GM21447 (cell line): ENCODE results near the gene PLCH2.
"Not testable (repeated sequence)": the region's sequence is repeated elsewhere in the genome, so short reads cannot be mapped to it uniquely, and the experiment has no call there.

Experiments
- ATAC-seq: cut with Tn5 transposase; IDR thresholded peaks from one replicate; pipeline ENCODE4 v1.9.1; 2021; ENCODE audit not compliant: unreplicated experiment

Gene PLCH2

GRCh38 chr1:2476061-2476999 is at the start of gene PLCH2:
TSS of gene PLCH2 (plus strand) at chr1:2476289. CDS start at chr1:2476589, 300 bp downstream.
- ATAC-seq, result no peak

GRCh38 chr1:2426540-2426939 is 49.5 kb upstream of the PLCH2 start:
- ATAC-seq, result no peak

GRCh38 chr1:2427051-2427450 is 49.0 kb upstream of the PLCH2 start:
- no peak for ATAC-seq

- no peak for ATAC-seq
These were observed 48.1 kb upstream of the PLCH2 start for GRCh38 chr1:2427976-2428375.

GRCh38 chr1:2428490-2428889 is 47.6 kb upstream of the PLCH2 start:
- ATAC-seq, result no peak

- ATAC-seq, result no peak
These were observed 46.1 kb upstream of the PLCH2 start for GRCh38 chr1:2429780-2430591.

GRCh38 chr1:2430592-2430973 is 45.5 kb upstream of the PLCH2 start:
- ATAC-seq, result no peak

GRCh38 chr1:2431103-2431502 is 45.0 kb upstream of the PLCH2 start:
- no peak for ATAC-seq

- ATAC-seq, result no peak
These were observed 44.6 kb upstream of the PLCH2 start for GRCh38 chr1:2431518-2431917.

- no peak for ATAC-seq
These were observed 43.6 kb upstream of the PLCH2 start for GRCh38 chr1:2432441-2432844.

GRCh38 chr1:2433196-2433595 is 42.9 kb upstream of the PLCH2 start:
- no peak for ATAC-seq

- no peak for ATAC-seq
These were observed 42.0 kb upstream of the PLCH2 start for GRCh38 chr1:2433936-2434655.

- ATAC-seq, result no peak
These were observed 41.0 kb upstream of the PLCH2 start for GRCh38 chr1:2435091-2435490.

- no peak for ATAC-seq
These were observed 40.2 kb upstream of the PLCH2 start for GRCh38 chr1:2435746-2436355.

GRCh38 chr1:2436876-2437275 is 39.2 kb upstream of the PLCH2 start:
- ATAC-seq, result no peak

GRCh38 chr1:2437617-2438016 is 38.5 kb upstream of the PLCH2 start:
- ATAC-seq, result no peak

GRCh38 chr1:2438038-2438437 is 38.1 kb upstream of the PLCH2 start:
- ATAC-seq, result no peak

- no peak for ATAC-seq
These were observed 37.4 kb upstream of the PLCH2 start for GRCh38 chr1:2438641-2439040.

GRCh38 chr1:2439369-2439768 is 36.7 kb upstream of the PLCH2 start:
- no peak for ATAC-seq

- not testable (repeated sequence) for ATAC-seq
These were observed 35.7 kb upstream of the PLCH2 start for GRCh38 chr1:2440346-2440745.

GRCh38 chr1:2441746-2442145 is 34.3 kb upstream of the PLCH2 start:
- no peak for ATAC-seq
